Prostate gland (tissue), 2 donors: ENCODE measurements around the gene FGF8. TPM values are rescaled to one million over a fixed set of nuclear protein-coding genes. Genes with fewer than 3 reads are reported as not detected.

Experiments used
- DNase-seq: peaks from one replicate; pipeline ENCODE4 v3.0.0-alpha.2; 2019; ENCODE audit warnings: low spot score
- H3K27ac ChIP-seq, 2 donors: fragments of 200-600 bp; sonication (generic); 2 replicates each; pipeline ENCODE4 v1.5.1; 2017 to 2019
- H3K27me3 ChIP-seq: fragments of 200-600 bp; sonication (generic); replicated peaks from 2 replicates; pipeline ENCODE4 v1.5.1; 2019; ENCODE audit not compliant: insufficient read depth
- H3K36me3 ChIP-seq, 2 donors: fragments of 200-600 bp; sonication (generic); 1 replicate in 1 of 2; 2 replicates in 1 of 2; pipeline versions ENCODE4 v1.5.1 to v1.8.1; 2017 to 2019
- H3K4me1 ChIP-seq: fragments of 200-600 bp; sonication (generic); replicated peaks from 2 replicates; pipeline ENCODE4 v1.5.1; 2019
- H3K4me3 ChIP-seq, 2 donors: fragments of 200-600 bp; sonication (generic); 2 replicates each; pipeline ENCODE4 v1.5.1; 2017 to 2019
- H3K9me3 ChIP-seq: fragments of 200-600 bp; sonication (generic); 2 replicates; pipeline ENCODE4 v1.5.1; 2017
- POLR2A ChIP-seq: fragments of 450-650 bp; IDR thresholded peaks from one replicate; pipeline ENCODE4 v1.6.1; 2016; ENCODE audit warnings: antibody characterized with exemption, mild to moderate bottlenecking
- POLR2AphosphoS5 ChIP-seq: sonication (generic); formaldehyde crosslinking; IDR thresholded peaks from one replicate; pipeline ENCODE4 v1.6.1; 2017; ENCODE audit warnings: antibody characterized with exemption
- WGBS: methylation state at CpG from one replicate; pipeline ENCODE4 v1.1.5; 2018; 5-methylcytosine and 5-hydroxymethylcytosine counted together
- intact Hi-C: fragments of 100-400 bp; cut with DNase I; formaldehyde crosslinking; loops from one replicate; pipeline ENCODE4 v1.14.2; 2022
- total RNA-seq, 2 donors: library from RNA; depleted of rRNA; stranded (reverse); fragments of >200 nt; gene quantifications; one replicate each; pipeline ENCODE4 v1.1.0, GENCODE V29; 2016
- TF ChIP-seq, protein P1 (sequence below), 4 experiments: fragments of 200-600 bp in 2 of 4; fragments of 450-650 bp in 2 of 4; sonication (generic) in 2 of 4; IDR thresholded peaks; 1 replicate in 3 of 4; 2 replicates in 1 of 4; pipeline ENCODE4 v1.5.1; 2016 to 2019; ENCODE audit warnings: antibody characterized with exemption in 4 of 4, mild to moderate bottlenecking in 2 of 4, moderate library complexity in 2 of 4

The FGF8 gene
- total RNA-seq, 2 donors from 2014 or later = 1.2 TPM; not detected in 1

DNA sequence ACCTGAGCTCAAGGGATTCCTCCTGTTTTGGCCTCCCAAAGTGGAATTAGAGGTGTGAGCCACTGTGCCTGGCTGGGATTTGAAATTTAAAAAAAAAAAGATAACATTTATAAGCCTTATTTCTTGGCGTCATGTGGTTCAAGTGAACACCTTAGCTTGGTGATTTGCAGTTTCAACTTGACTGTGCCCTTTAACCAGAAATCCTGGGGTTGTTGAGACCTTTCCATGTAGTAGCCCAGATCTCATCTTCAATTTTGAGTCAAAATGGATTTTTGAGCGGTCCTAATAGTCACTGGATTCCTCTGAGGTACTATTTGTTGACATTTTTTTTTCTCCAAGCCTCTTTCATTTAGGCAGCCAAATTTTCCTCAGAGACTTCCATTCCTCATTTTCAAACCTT, 51.5 kb downstream of the FGF8 start:
- Histone ChIP-seq H3K27ac (no peak overlapping the region), H3K9me3 (no peaks in the 10 kb centered on the region), H3K27me3 (no peaks in the 10 kb centered on the region), H3K4me3 (no peak overlapping the region), H3K36me3 (no peaks in the 10 kb centered on the region), H3K4me1 (no peaks in the 10 kb centered on the region)
- no peak for DNase-seq
- 92% methylated on average over 2 of the region's 2 CpGs for WGBS
- intact Hi-C loops = no loop called here
- no peak for TF ChIP-seq POLR2AphosphoS5
- TF ChIP-seq, protein P1, sequence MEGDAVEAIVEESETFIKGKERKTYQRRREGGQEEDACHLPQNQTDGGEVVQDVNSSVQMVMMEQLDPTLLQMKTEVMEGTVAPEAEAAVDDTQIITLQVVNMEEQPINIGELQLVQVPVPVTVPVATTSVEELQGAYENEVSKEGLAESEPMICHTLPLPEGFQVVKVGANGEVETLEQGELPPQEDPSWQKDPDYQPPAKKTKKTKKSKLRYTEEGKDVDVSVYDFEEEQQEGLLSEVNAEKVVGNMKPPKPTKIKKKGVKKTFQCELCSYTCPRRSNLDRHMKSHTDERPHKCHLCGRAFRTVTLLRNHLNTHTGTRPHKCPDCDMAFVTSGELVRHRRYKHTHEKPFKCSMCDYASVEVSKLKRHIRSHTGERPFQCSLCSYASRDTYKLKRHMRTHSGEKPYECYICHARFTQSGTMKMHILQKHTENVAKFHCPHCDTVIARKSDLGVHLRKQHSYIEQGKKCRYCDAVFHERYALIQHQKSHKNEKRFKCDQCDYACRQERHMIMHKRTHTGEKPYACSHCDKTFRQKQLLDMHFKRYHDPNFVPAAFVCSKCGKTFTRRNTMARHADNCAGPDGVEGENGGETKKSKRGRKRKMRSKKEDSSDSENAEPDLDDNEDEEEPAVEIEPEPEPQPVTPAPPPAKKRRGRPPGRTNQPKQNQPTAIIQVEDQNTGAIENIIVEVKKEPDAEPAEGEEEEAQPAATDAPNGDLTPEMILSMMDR (IDR thresholded peaks at IDR 0.05) = no peak
- no peak for TF ChIP-seq POLR2A

DNA sequence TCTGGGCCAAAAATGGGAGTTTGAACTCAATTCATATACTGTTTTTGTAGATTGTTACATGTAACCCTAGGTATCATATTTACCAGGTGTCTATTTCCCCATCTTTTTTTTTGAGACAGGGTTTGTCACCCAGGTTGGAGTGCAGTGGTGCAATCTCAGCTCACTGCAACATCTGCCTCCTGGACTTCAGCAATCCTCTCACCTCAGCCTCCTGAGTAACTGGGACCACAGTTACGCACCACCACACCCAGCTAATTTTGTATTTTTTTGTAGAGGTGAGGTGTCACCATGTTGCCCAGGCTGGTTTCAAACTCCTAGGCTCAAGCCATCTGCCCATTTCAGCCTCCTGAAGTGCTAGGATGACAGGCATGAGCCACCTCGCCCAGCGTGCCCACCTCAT, 52.7 kb downstream of the FGF8 start:
- no peak for TF ChIP-seq POLR2AphosphoS5
- TF ChIP-seq, protein P1 (IDR thresholded peaks at IDR 0.05) = no peak
- Histone ChIP-seq H3K27me3 (no peaks in the 10 kb centered on the region), H3K9me3 (no peaks in the 10 kb centered on the region), H3K4me3 (no peak overlapping the region), H3K4me1 (no peaks in the 10 kb centered on the region), H3K36me3 (no peaks in the 10 kb centered on the region), H3K27ac (no peak overlapping the region)
- intact Hi-C loops = no loop called here
- 94% methylated on average over 3 of the region's 3 CpGs for WGBS
- DNase-seq = no peak

DNA sequence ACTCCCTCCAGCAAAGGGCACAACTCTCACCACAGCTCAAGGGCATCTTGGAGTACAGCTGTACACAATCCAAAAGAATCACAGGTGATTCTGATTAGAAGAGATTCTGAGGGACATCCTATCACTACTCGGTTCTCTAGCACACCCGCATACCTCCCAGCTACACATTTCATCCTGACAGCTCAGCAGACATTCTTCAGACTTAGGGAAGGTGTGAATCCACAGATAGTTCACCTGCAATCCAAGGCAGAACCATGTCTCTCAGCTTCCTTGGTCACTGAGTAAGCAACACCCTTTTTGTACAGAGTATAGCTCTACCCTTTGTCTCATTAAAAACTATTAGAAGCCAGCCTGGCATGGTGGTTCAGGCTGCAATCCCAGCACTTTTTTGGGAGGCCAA, 54.1 kb downstream of the FGF8 start:
- no peak overlapping the region for H3K27ac ChIP-seq
- H3K4me3 ChIP-seq = no peak overlapping the region
- no peaks in the 10 kb centered on the region for H3K36me3 ChIP-seq
- 81% methylated on average over 2 of the region's 2 CpGs for WGBS
- no peak for DNase-seq
- no peaks in the 10 kb centered on the region for H3K9me3 ChIP-seq
- H3K27me3 ChIP-seq = no peaks in the 10 kb centered on the region
- intact Hi-C loops = no loop called here
- no peaks in the 10 kb centered on the region for H3K4me1 ChIP-seq
- TF ChIP-seq POLR2A = no peak
- TF ChIP-seq POLR2AphosphoS5 = no peak
- TF ChIP-seq, protein P1 (IDR thresholded peaks at IDR 0.05) = no peak

DNA sequence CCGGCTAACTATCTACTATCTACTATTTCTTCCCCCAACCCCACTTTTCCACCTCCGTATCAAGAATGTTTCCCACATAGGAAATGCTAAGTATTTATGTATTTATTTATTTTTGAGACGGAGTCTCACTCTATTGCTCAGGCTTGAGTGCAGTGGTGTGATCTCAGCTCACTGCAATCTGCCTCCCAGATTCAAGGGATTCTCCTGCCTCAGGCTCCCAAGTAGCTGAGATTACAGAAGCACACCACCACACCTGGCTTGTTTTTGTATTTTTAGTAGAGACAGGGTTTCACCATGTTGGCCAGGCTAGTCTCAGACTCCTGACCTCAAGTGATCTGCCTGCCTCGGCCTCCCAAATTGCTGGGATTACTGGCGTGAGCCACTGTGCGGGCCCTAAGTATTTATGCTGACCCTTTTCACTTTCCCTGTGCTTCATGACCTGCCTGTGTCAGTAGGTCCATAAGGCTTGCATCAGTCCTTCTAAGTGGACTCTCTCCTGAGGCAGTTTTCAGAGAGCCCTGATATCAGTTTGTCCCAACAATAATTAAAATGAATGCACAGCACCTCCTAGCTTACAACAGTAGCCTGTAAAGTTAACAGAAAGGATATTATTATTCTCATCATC, 55.2 kb downstream of the FGF8 start:
- DNase-seq = no peak
- Histone ChIP-seq H3K27me3 (no peaks in the 10 kb centered on the region), H3K4me1 (no peaks in the 10 kb centered on the region), H3K4me3 (no peak overlapping the region), H3K9me3 (no peaks in the 10 kb centered on the region), H3K36me3 (no peaks in the 10 kb centered on the region), H3K27ac (no peak overlapping the region)
- no peak for TF ChIP-seq POLR2AphosphoS5
- no peak for TF ChIP-seq POLR2A
- TF ChIP-seq, protein P1 (IDR thresholded peaks at IDR 0.05) = no peak
- intact Hi-C loops = no loop called here
- WGBS = 90% methylated on average over 6 of the region's 6 CpGs

Other genes starting within 250 kb of the FGF8 start
- 10 to 100 TPM; 23.2 to 44.7 TPM for gene POLL, start 187.9 kb downstream of the FGF8 start, total RNA-seq
- gene DPCD, start 187.8 kb downstream of the FGF8 start, total RNA-seq = 10 to 100 TPM; 23.9 to 66.1 TPM
- gene FBXW4, start 80.9 kb downstream of the FGF8 start, total RNA-seq = 10 to 100 TPM; 61.3 to 92.2 TPM
- 10 to 100 TPM; 43.7 to 47.4 TPM for gene NPM3, start 7.3 kb upstream of the FGF8 start, total RNA-seq
- 100 to 1,000 TPM in 1 of 2 donors, 10 to 100 TPM in 1; 82.5 to 143 TPM for gene OGA, start 42.3 kb upstream of the FGF8 start, total RNA-seq
- 1 to 10 TPM; 2.6 to 3.0 TPM for gene KCNIP2, start 67.7 kb upstream of the FGF8 start, total RNA-seq